GM12874 (cell line): ENCODE data around the gene IQCH.

Experiments used
- CTCF ChIP-seq: IDR thresholded peaks from 2 replicates; pipeline ENCODE4 v1.5.1; 2011; ENCODE audit warnings: low read depth, mild to moderate bottlenecking, control low read depth, low read length, moderate library complexity; ENCODE audit not compliant: insufficient read depth

The IQCH gene

GRCh38 chr15:67394873-67395639, 140.5 kb downstream of the IQCH start:
- TF ChIP-seq CTCF = no peak

- no peak for TF ChIP-seq CTCF
These were observed 141.5 kb downstream of the IQCH start for GRCh38 chr15:67396114-67396513.

- TF ChIP-seq CTCF = no peak
These were observed 142.6 kb downstream of the IQCH start for GRCh38 chr15:67397139-67397538.

GRCh38 chr15:67399925-67400324, 145.3 kb downstream of the IQCH start:
- no peak for TF ChIP-seq CTCF

- no peak for TF ChIP-seq CTCF
These were observed 146.3 kb downstream of the IQCH start for GRCh38 chr15:67400890-67401289.

- TF ChIP-seq CTCF = no peak
These were observed 146.8 kb downstream of the IQCH start for GRCh38 chr15:67401336-67401735.

GRCh38 chr15:67403428-67404154, 149.0 kb downstream of the IQCH start:
- TF ChIP-seq CTCF = no peak
